DMS114 treated with DMSO at 0.1 percent for 48 hours (cell line): Measurements from ENCODE around the gene LYRM4.

Experiments used
- DNase-seq: peaks from one replicate; lab custom pipeline; 2025; ENCODE audit not compliant: unreplicated experiment; lab: John Stamatoyannopoulos, UW

LYRM4 gene

GRCh38 chr6:5178806-5179205, 81.9 kb downstream of the LYRM4 start:
- no peak for DNase-seq

DNA sequence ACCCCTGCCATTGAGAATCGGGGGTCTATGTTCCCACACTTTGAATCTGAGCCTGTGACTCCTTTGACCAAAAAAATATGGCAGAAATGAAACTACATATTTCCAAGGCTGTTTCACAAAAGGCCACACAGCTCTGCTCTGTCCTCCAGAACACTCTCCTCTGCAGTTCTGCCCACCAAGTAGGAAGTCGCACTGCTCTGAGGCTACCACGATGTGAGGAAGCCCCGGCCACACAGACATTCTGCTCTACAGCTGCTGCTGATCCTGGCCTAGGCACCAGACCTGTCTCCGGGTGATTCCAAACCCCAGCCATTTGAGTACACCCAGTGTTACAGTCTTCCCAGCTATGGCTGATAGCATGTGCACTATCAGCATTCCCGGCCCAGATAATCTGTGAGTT, 85.1 kb downstream of the LYRM4 start:
- no peak for DNase-seq

DNA sequence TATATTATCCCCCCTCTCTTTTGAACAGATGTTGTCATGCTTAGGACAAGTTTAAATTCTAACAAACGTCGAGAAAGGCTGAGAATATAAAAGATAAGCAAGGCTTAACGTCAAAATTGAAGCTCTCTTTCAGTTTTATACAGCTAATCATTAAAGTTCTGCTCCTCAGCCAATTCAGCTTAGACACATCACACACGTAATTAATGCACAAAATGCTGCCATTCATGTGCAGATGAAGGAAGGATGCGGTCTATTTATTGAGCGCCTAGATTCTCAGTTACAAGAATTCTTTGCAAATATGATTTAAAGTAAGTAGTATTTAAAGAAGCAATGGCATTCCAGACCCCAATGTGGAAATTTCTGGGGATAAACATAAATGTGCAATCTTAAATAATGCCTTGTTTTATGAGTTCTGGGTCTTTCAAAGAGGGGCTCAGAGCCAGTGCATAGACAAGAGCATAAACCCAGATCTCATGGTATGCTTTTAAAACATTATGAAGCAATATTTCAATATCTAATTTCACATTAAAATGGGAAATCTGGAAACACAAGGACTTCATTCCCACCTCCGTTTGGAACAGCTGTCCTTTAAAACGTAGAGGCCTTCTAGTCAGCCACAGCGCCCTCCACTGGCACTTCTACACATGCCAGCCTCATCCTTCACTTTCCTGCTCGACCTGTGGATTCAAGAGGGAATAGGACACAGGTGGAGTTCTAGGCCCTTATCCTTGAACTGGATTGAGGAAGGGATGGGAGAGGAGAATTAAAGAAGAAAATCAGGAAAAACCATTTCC, 85.8 kb downstream of the LYRM4 start:
- no peak for DNase-seq

- DNase-seq = no peak
These were observed 86.5 kb downstream of the LYRM4 start for GRCh38 chr6:5174244-5174643.

- DNase-seq = no peak
These were observed 86.9 kb downstream of the LYRM4 start for GRCh38 chr6:5173810-5174209.

DNA sequence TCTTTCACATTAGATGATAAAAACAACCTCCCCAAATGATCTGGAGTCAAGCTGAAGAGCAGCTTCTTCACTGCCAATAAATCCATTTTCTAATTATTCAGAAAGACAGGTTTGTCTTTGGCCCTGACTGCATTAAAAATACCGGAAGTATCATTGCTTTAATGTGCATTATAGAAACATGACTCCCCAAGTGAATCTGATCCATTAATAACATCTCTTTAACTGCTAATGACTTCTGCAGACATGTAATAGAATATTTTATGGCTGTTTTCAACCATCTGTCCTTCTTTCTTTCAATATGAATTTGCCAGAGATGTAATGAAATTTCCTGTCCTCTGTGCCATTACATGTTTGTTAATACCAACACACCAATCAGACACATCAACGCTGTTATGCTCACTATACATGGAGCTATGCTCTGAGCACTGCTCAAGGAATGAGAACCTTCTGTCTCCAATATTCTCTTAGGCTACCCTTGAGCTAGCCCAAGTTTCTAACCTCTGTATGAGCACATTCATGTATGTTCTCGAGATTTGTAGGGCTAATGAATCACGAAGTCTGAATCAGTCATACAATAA, 87.8 kb downstream of the LYRM4 start:
- DNase-seq = no peak

DNA sequence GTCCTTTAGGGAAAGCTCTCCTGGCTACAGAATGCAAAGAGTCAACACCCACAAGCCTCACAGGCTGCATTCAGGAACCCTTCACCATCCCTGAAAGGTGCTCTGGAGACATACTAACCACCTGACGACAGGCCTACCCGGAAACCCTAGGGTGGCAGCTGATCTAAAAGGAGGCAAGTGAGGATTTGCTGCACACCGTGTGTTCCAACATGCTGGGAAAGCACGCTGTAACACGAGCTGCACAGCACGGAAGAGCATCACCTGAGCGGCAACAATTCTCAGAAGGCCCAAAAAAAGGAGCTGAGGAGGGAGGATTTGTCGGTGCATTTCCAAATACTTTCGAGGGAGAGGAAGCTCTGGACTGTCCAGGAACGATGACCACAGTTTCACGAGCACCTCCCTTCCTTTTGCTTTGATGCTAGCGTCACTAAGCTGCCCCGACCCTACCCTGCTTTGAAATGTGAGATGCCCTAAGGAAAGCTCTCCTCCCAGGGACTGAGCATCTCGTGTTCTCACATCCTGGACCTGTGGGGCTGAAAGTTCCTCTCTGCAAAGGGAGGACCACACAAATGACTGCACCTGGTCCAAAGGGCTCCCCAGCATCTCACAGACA, 88.6 kb downstream of the LYRM4 start:
- no peak for DNase-seq

DNA sequence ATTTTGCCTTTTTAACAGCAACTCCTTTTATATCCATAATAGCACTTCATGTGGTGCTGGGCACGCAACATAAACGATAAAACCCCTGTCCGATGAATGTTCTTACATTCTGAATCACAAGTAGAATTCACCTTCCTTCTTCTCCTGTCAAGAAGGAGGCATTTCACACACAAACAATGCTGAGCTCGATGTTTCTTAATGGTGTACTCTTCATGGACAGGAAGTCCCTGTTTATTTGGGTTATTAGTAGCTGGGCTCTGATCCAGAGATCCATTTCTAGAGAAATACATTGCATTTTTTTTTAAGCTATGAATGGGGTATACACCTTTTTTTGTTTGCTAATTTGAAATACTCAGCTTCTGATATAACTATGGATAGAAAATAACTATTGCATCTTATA, 93.2 kb downstream of the LYRM4 start:
- DNase-seq = no peak

- no peak for DNase-seq
These were observed 96.7 kb downstream of the LYRM4 start for GRCh38 chr6:5164092-5164491.

- no peak for DNase-seq
These were observed 97.5 kb downstream of the LYRM4 start for GRCh38 chr6:5163247-5163646.

GRCh38 chr6:5162355-5162754, 98.4 kb downstream of the LYRM4 start:
- no peak for DNase-seq

- DNase-seq = no peak
These were observed 100.5 kb downstream of the LYRM4 start for GRCh38 chr6:5160206-5160605.

- no peak for DNase-seq
These were observed 101.6 kb downstream of the LYRM4 start for GRCh38 chr6:5159162-5159561.

DNA sequence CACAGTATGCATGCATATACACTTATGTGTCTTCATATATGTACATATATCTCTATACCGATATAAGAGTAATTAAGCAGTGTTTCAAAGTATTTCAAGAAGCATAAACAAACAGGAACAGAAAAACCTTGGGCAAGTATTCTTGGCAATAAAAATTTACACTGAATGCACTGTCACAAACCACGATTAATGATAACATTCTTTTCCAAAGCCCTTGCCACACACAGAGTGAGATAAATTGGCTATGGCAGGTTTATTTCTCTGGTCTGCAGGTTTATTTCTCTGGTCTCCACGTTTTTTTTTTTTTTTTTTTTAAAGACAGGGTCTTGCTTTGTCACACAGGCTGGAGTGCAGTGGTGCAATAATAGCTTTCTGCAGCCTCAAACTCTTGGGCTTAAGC, 102.6 kb downstream of the LYRM4 start:
- DNase-seq = no peak

- DNase-seq = no peak
These were observed 103.1 kb downstream of the LYRM4 start for GRCh38 chr6:5157621-5158138.

GRCh38 chr6:5156627-5157026, 104.1 kb downstream of the LYRM4 start:
- no peak for DNase-seq

GRCh38 chr6:5155906-5156305, 104.8 kb downstream of the LYRM4 start:
- no peak for DNase-seq

GRCh38 chr6:5153186-5153585, 107.6 kb downstream of the LYRM4 start:
- no peak for DNase-seq

DNA sequence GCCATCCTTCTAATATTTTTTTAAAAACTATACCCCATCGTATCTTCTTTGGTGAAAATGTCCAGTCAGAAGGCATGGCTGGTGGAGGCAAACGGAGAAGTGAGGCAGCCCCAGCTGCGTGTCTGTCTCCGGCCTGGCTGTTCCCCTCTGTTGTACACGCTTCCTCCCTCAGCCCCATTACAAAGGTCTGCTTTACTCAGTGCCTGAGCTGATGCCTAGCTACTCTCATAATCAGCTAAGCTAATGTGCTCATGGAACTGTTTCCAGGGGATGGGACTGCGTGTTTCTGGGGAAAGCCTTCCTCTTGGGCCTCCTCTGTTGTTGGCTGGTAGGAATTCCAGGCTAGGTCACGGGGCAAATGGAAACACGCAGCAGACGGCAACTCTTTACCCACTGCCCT, 108.3 kb downstream of the LYRM4 start:
- no peak for DNase-seq

DNA sequence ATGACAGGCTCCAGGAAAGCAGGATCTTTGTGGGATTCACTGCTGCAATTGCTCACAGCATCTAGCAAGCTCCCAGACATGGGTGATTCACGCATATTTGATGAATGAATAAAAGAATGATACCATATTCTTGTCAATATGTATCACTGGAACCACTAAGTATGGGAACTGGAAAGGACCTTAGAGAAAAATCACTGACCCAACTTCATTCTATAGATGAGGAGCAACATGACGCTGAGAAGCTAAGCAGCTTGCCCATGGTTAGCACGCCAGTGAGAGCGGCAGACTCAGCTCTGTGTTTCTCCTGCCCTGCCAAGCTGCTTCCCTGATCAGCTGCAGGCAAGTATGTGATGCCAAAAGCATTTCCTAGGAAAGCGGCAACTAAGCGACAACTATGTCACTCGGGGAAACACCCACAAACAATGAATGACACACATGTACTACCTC, 108.8 kb downstream of the LYRM4 start:
- DNase-seq = no peak

GRCh38 chr6:5151360-5151954, 109.3 kb downstream of the LYRM4 start:
- no peak for DNase-seq
